ENCODE results near the gene PRDX5. TPM values are rescaled to one million over a fixed set of nuclear protein-coding genes. Genes with fewer than 3 reads are reported as not detected.

The PRDX5 gene
- total and polyA plus RNA-seq, 3 donors from 2014 or later = 189 to 287 (median 271) TPM

- Histone ChIP-seq H3K9me3 (no peaks in the 10 kb centered on the region), H3K27ac (peak overlapping the region; percentile 75 to 98), H3K27me3 (no peaks in the 10 kb centered on the region), H3K36me3 (ENCODE audit: low read depth, missing control alignments) (no peaks in the 10 kb centered on the region), H3K4me3 (peak overlapping the region; percentile 72 to 75), H3K4me1 (peaks cover 9% of the 10 kb centered on the region)
- intact Hi-C loops (cut with DNase I; ENCODE audit: low total_unique reads) = no loop called here
- 4% methylated on average over 32 of the region's 32 CpGs for WGBS, 2 donors
- DNase-seq = no peak
- TF ChIP-seq CTCF (IDR thresholded peaks at IDR 0.05) (no peak), POLR2A (IDR thresholded peaks at IDR 0.05) (no peak)
These were observed 1.1 kb upstream of the PRDX5 start for GRCh38 chr11:64316672-64317324.

GRCh38 chr11:64317325-64317960, 478 bp upstream of the PRDX5 start, which contains the start of gene TRMT112:
Gene TRMT112, minus strand, starts transcription at chr11:64317559. Its CDS starts 33 bp downstream, at chr11:64317526.
- peak within 1 kb of the TSS; percentile 72 to 75 for H3K4me3 ChIP-seq
- peak; percentile 99 for DNase-seq
- no peaks in the 10 kb centered on the region for H3K36me3 ChIP-seq (ENCODE audit: low read depth, missing control alignments)
- TF ChIP-seq CTCF (IDR thresholded peaks at IDR 0.05) = no peak
- TF ChIP-seq POLR2A (IDR thresholded peaks at IDR 0.05) = peak; percentile 63
- peaks cover 9% of the 10 kb centered on the region for H3K4me1 ChIP-seq
- no peaks in the 10 kb centered on the region for H3K9me3 ChIP-seq
- no peaks in the 10 kb centered on the region for H3K27me3 ChIP-seq
- intact Hi-C loops (cut with DNase I; ENCODE audit: low total_unique reads) = no loop called here
- peak within 1 kb of the TSS; percentile 75 to 98 for H3K27ac ChIP-seq
- 0 to 1% methylated on average over 21 to 30 of the region's 43 CpGs for WGBS, 2 donors

- WGBS, 2 donors = 23 to 24% methylated on average over 19 of the region's 19 CpGs
- Histone ChIP-seq H3K36me3 (ENCODE audit: low read depth, missing control alignments) (no peaks in the 10 kb centered on the region), H3K27ac (peak overlapping the region; percentile 75 to 98), H3K27me3 (no peaks in the 10 kb centered on the region), H3K9me3 (no peaks in the 10 kb centered on the region), H3K4me3 (peak overlapping the region; percentile 72 to 75), H3K4me1 (peaks cover 9% of the 10 kb centered on the region)
- TF ChIP-seq CTCF (IDR thresholded peaks at IDR 0.05) = no peak
- no peak for TF ChIP-seq POLR2A (IDR thresholded peaks at IDR 0.05)
- intact Hi-C loops (cut with DNase I; ENCODE audit: low total_unique reads) = no loop called here
- DNase-seq = no peak
These were observed 1.1 kb downstream of the PRDX5 start for GRCh38 chr11:64318766-64319761.

GRCh38 chr11:64320556-64320955, 2.6 kb downstream of the PRDX5 start:
- 92 to 94% methylated on average over 6 to 7 of the region's 7 CpGs for WGBS, 2 donors
- intact Hi-C loops (cut with DNase I; ENCODE audit: low total_unique reads) = no loop called here

More at GRCh38 chr11:64320556-64320955, 2.6 kb downstream of the PRDX5 start:
- Histone ChIP-seq H3K4me1 (peaks cover 9% of the 10 kb centered on the region), H3K36me3 (ENCODE audit: low read depth, missing control alignments) (no peaks in the 10 kb centered on the region), H3K27me3 (no peaks in the 10 kb centered on the region), H3K27ac (peak overlapping the region in 1 of 2 donors; percentile 31), H3K9me3 (no peaks in the 10 kb centered on the region), H3K4me3 (no peak overlapping the region)
- TF ChIP-seq CTCF (IDR thresholded peaks at IDR 0.05) = no peak
- TF ChIP-seq POLR2A (IDR thresholded peaks at IDR 0.05) = no peak
- no peak for DNase-seq

Measured in testis (tissue), 3 donors.